ENCODE data around the gene MACF1.

MACF1 gene

DNA sequence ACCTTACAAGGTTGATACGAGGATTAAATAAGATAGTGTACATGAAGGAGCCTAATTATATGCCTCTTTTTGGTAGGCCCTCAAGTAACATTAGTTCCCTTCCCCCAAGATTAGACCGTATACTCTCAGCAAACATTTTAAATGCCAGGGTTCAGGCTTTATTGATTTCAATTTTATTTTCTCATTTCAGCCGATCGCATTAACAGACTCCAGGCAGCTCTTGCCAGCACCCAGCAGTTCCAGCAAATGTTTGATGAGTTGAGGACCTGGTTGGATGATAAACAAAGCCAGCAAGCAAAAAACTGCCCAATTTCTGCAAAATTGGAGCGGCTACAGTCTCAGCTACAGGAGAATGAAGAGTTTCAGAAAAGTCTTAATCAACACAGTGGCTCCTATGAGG is 182.5 kb downstream of the MACF1 start:
- FAIRE-seq = no peak
- no peak for DNase-seq (ENCODE audit: insufficient read length, low spot score)

- FAIRE-seq = no peak
- DNase-seq (ENCODE audit: insufficient read length, low spot score) = no peak
Observed at GRCh38 chr1:39387452-39387851, 183.0 kb downstream of the MACF1 start.

- DNase-seq (ENCODE audit: insufficient read length, low spot score) (no peak), FAIRE-seq (no peak)
Observed at GRCh38 chr1:39391691-39392679, 187.5 kb downstream of the MACF1 start.

DNA sequence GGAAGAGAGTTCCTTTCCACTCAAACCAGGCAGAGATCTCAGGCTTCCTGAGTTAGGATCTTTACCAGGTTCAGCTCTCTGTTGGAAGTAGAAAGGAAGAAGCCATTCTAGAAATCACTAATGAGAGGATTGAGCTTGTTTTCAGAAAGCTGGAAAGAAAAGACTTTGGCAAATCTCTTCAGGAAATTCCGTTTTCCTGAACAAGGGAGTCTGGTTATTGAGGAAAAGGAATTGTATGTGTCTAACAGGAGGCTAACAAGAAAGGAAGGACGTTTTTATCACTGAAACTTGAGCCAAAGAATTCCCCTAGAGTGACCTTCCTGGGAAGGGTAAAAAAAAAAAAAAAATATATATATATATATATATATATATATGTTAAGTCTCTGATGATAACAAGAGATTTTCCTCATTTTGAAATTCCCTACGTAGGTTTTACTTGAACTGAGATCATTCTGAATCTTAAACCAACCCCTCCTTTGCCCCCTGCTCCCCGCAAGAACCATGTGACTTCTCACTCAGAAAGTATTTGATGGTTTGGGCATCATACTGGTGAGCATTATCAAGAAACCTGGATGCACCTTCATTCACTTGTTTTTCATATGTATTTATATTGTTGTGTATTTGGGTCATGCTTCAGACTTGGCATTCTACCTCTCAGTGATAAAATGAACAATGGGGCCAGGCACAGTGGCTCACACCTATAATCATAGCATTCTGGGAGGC is 188.5 kb downstream of the MACF1 start:
- FAIRE-seq = no peak
- DNase-seq (ENCODE audit: insufficient read length, low spot score) = no peak

DNA sequence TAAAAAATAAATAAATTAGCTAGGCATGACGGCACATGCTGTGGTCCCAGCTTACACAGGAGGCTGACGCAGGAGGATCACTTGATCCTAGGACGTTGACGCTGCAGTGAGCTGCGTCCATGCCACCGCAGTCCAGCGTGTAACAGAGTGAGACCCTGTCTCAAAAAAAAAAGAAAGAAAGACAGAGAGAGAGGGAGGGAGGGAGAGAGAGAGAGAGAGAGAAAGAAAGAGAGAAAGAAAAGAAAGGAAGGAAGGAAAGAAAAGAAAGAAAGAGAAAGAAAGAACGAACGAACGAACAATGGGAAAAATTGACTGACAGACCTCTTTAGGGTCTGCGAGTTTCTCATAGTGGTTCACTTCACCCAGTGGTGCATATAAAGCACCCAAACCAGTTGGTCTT is 189.2 kb downstream of the MACF1 start:
- no peak for DNase-seq (ENCODE audit: insufficient read length, low spot score)
- FAIRE-seq = no peak

- FAIRE-seq = no peak
- DNase-seq (ENCODE audit: insufficient read length, low spot score) = no peak
Observed at GRCh38 chr1:39394059-39394458, 189.6 kb downstream of the MACF1 start.

- FAIRE-seq (peak; percentile 14), DNase-seq (ENCODE audit: insufficient read length, low spot score) (no peak)
Observed at GRCh38 chr1:39394598-39394997, 190.1 kb downstream of the MACF1 start.

DNA sequence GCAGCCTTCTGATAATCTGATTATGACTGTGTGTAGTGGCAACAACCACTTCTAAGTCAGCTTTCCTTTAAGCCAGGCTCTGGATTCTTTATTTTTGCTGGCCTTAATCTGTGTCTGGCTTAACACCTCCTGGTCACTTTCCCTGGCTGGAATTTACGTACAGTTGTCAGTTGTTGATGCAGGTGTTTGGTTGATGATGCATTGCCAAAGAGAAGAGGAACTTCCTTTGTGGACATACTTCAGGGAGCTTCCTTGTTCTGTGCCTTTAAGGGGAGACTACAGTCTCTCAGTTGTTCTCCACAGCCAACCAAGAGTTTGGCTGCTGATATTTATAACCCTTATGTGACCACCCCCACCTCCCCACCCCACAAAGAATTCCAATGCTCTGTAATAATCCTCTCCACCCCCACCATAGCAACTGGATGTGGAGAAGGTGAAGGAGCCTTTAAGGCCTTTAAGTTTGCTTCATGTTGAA is 190.9 kb downstream of the MACF1 start:
- FAIRE-seq (peak; percentile 67), DNase-seq (ENCODE audit: insufficient read length, low spot score) (no peak)

GRCh38 chr1:39396671-39397070 is 192.2 kb downstream of the MACF1 start:
- DNase-seq (ENCODE audit: insufficient read length, low spot score) (no peak), FAIRE-seq (no peak)

DNA sequence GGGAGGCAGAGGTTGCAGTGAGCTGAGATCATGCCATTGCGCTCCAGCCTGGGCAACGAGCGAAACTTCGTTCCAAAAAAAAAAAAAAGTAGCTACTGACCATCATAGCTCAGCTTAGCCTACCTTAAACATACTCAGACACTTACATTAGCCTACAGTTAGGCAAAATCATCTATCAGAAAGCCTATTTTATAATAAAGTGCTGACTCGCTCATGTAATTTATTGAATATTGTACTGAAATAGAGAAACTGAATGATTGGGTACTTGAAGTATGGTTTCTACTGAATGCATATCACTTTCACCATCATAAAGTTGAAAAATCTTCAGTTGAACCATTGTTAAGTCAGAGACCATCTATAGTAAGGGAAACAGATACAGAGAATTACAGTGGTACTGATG is 193.0 kb downstream of the MACF1 start:
- DNase-seq (ENCODE audit: insufficient read length, low spot score) (no peak), FAIRE-seq (no peak)

DNA sequence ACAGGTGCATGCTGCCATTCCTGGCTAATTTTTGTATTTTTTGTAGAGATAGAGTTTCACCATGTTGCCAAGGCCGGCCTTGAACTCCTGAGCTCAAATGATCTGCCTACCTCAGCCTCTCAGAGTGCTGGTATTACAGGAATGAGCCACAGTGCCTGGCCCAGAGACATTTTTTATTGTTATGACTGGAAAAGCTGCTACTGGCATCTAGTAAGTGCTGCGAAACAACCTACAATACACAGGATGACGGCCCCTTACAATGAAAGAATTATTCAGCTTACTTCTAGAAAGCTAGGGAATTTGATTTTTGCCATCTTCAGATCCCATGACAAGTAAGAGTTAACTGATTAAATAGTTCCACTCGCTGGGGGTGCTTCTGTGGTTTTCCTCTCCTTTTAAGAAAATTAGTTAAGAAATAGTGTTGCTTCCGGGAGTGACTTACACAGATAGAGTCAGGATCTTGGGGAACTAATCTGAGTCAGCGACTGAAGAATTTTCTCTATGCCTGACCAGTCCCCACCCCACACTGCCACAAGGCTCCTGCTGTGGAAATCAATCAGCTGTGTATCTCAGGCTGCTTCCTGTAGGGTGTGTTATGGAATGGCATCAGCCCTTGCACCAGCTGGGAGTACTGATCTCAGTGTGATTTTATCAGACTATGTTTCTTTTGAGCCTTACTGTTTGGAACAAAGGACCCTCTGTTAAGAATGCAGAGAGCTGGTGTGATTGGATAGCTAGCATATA is 194.0 kb downstream of the MACF1 start:
- no peak for DNase-seq (ENCODE audit: insufficient read length, low spot score)
- FAIRE-seq = peak; percentile 4

- no peak for DNase-seq (ENCODE audit: insufficient read length, low spot score)
- peak; percentile 23 for FAIRE-seq
Observed at GRCh38 chr1:39401106-39401505, 196.6 kb downstream of the MACF1 start.

DNA sequence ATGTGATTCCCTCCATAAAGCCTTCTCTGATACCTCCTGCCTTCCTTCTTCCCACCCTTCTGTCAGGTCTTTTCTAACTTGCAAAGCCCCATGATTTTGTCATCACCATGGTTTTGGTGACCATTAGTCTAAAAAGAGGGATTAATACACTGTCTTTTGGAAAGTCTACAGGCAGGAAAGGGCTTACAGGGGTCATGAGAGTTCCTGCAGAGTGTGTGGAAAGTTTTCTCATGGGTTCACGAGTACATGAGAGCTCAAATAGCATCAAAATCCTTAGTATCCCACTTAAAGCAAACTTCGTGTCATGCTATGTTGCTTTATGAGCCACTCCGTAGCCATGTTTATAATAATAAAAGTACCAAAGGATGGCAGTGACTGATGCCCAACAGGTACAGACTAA is 200.4 kb downstream of the MACF1 start:
- FAIRE-seq (no peak), DNase-seq (ENCODE audit: insufficient read length, low spot score) (no peak)

DNA sequence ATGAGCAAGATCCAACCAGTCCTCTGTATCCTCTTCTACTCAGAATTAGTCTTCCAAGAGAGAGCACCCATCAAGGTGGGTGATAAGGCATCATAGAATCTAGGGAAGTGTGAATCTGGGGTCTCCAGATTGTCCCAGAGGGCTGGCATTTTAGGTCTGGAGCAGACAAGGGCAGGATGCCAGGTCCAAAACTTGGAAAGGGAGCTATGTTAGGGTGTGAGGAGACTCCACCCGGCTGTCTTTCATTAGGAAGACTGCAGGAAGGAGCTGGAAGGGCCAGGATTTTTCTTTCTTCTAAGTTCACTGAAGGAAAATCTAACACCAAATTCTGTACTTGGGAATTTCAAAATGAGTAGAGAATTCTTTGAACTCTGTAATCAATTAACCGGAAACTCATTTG is 200.9 kb downstream of the MACF1 start:
- DNase-seq (ENCODE audit: insufficient read length, low spot score) (no peak), FAIRE-seq (no peak)

- no peak for FAIRE-seq
- no peak for DNase-seq (ENCODE audit: insufficient read length, low spot score)
Observed at GRCh38 chr1:39406533-39407450, 202.3 kb downstream of the MACF1 start.

- no peak for DNase-seq (ENCODE audit: insufficient read length, low spot score)
- FAIRE-seq = no peak
Observed at GRCh38 chr1:39407510-39407895, 203.0 kb downstream of the MACF1 start.

DNA sequence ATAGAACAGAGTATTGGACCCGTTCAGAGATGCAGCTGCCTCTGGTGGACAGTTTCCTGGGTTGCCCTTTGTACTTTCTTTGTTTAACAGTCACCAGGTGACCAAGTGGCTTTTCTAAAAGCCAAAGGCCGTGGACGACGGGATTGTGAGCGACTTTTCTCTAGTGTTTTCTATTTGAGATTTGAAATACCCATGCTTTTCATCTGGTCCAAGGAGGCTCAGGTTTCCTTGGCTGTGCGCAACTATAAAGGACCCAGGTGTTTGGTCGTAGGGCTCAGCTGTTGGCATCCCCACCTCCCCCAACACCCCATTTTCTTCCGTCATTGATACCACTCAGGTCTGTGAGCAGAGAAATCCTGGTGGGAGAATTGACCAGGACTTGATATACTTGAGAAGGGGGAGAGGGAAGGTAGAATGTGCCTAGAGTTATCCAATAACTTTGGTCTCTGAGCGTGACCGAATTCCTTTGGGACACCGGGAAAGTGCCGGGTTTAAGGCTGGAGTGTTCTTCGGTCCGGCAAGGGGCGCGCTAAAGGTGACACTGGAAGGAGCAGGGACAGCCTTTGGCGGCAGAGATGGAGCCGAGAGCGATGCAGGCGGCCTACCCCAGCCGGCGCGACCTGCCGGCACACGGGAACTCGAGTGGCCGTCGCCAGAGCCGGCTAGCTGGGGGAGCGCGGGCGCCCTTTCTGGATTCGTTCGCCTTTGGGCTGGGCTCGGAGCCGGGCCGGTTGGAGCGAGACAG is 203.6 kb downstream of the MACF1 start:
- no peak for DNase-seq (ENCODE audit: insufficient read length, low spot score)

DNA sequence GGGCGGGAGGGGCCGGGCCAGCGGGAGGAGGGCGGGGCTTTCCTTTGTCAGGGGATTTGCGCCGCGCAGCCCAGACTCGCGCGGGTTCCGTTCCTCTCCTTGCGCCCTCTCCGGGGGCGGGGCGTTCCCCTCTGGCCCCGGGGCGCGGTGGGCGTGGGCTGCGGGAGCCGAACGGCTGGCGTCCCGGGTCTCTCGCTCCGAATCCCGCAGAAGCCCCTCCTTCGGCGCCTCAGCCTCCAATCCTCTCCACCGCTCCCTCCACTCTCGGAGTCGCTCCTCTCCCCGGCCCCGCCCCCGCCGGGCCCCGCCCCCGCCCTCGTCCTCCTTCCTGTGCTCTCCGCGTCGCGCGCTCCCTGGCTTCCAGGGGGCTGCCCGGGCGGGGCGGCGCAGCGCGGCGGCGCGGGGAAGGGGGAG is 204.2 kb downstream of the MACF1 start:
- DNase-seq (ENCODE audit: insufficient read length, low spot score) (peak; percentile 92), FAIRE-seq (no peak)

More for the DNA sequence above, 203.6 kb downstream of the MACF1 start:
- no peak for FAIRE-seq

All from GM19239 (cell line).